IMR-90 (cell line): ENCODE measurements around the gene TBC1D22A. TPM values are rescaled to one million over a fixed set of nuclear protein-coding genes. Genes with fewer than 3 reads are reported as not detected.

Source experiments
- ATAC-seq: fragments of 200-7000 bp; cut with Tn5 transposase; 2 replicates; pipeline ENCODE4 v1.9.1; 2020; ENCODE audit warnings: low read depth, mild to moderate bottlenecking, moderate library complexity
- BruUV-seq: library from RNA; stranded (reverse); fragments of 400-500 nt; replicated peaks from 2 replicates; lab custom pipeline; 2021; lab: Mats Ljungman, UMichigan
- CTCF ChIA-PET: fragments of 300-600 bp; formaldehyde crosslinking; extraction: SDS; loops from one replicate; lab custom pipeline; 2021; ENCODE audit warnings: antibody characterized with exemption; lab: Yijun Ruan, JAX
- POLR2A ChIA-PET: fragments of 300-600 bp; sonication (Branson Sonifier 250); formaldehyde crosslinking; loops from one replicate; lab custom pipeline; 2022; ENCODE audit warnings: antibody characterized with exemption; ENCODE audit not compliant: unreplicated experiment; lab: Charles Lee
- DNase-seq: peaks from one replicate; pipeline ENCODE4 v3.0.0; 2013
- H2AFZ ChIP-seq: replicated peaks from 2 replicates; pipeline ENCODE3; 2013; ENCODE audit warnings: low read length, mild to moderate bottlenecking; ENCODE audit not compliant: poor library complexity
- H2AK5ac ChIP-seq: 2 replicates; pipeline ENCODE4 v1.6.1; 2013; ENCODE audit warnings: low read depth, low read length, inconsistent platforms
- H2AK9ac ChIP-seq: replicated peaks from 2 replicates; pipeline ENCODE3; 2013; ENCODE audit warnings: mild to moderate bottlenecking, low read depth, low read length, moderate library complexity; ENCODE audit not compliant: poor library complexity
- H2BK120ac ChIP-seq: 2 replicates; pipeline ENCODE4 v1.6.1; 2013; ENCODE audit warnings: low read depth, low read length, inconsistent platforms
- H2BK15ac ChIP-seq: 3 replicates; pipeline ENCODE4 v1.6.1; 2013; ENCODE audit warnings: low read depth, low read length, inconsistent platforms
- H2BK20ac ChIP-seq: 2 replicates; pipeline ENCODE4 v1.6.1; 2013; ENCODE audit warnings: low read depth, mild to moderate bottlenecking, inconsistent platforms, low read length, moderate library complexity
- H2BK5ac ChIP-seq: 2 replicates; pipeline ENCODE4 v1.6.1; 2013; ENCODE audit warnings: mild to moderate bottlenecking, low read depth, low read length, inconsistent platforms; ENCODE audit not compliant: poor library complexity, severe bottlenecking
- H3K14ac ChIP-seq: replicated peaks from 2 replicates; pipeline ENCODE4 v1.6.1; 2013; ENCODE audit warnings: low read depth, low read length, inconsistent platforms
- H3K18ac ChIP-seq: 2 replicates; pipeline ENCODE4 v1.6.1; 2013; ENCODE audit warnings: low read depth, low read length, control low read depth
- H3K23ac ChIP-seq: 2 replicates; pipeline ENCODE4 v1.6.1; 2013; ENCODE audit warnings: low read depth, low read length, inconsistent platforms
- H3K27ac ChIP-seq: 2 replicates; pipeline ENCODE4 v1.5.1; 2013; ENCODE audit warnings: mild to moderate bottlenecking, control low read depth, low read length; ENCODE audit not compliant: insufficient read depth
- H3K27me3 ChIP-seq: 2 replicates; pipeline ENCODE4 v1.6.1; 2013; ENCODE audit warnings: low read length; ENCODE audit not compliant: control insufficient read depth, insufficient read depth
- H3K36me3 ChIP-seq: 2 replicates; pipeline ENCODE4 v1.6.1; 2013; ENCODE audit warnings: low read length, mixed read lengths; ENCODE audit not compliant: control insufficient read depth, insufficient read depth
- H3K4ac ChIP-seq: 2 replicates; pipeline ENCODE4 v1.6.1; 2013; ENCODE audit warnings: low read depth, low read length, inconsistent platforms
- H3K4me1 ChIP-seq: 2 replicates; pipeline ENCODE4 v1.6.1; 2013; ENCODE audit warnings: low read length, mixed read lengths; ENCODE audit not compliant: control insufficient read depth, insufficient read depth
- H3K4me2 ChIP-seq: 2 replicates; pipeline ENCODE4 v1.6.1; 2013; ENCODE audit warnings: low read depth, mild to moderate bottlenecking, control low read depth, low read length, moderate library complexity
- H3K4me3 ChIP-seq: 2 replicates; pipeline ENCODE4 v1.5.1; 2013; ENCODE audit warnings: low read depth, mild to moderate bottlenecking, control low read depth, low read length, moderate library complexity; ENCODE audit not compliant: insufficient read depth
- H3K56ac ChIP-seq: 2 replicates; pipeline ENCODE4 v1.6.1; 2013; ENCODE audit warnings: low read length, inconsistent platforms; ENCODE audit not compliant: insufficient read depth; ENCODE audit errors: extremely low read depth
- H3K79me1 ChIP-seq, 2 experiments: 2 replicates each; pipeline ENCODE4 v1.6.1; 2013; ENCODE audit warnings: low read length in 2 of 2, inconsistent platforms in 1 of 2, low read depth in 1 of 2
- H3K9ac ChIP-seq: 2 replicates; pipeline ENCODE4 v1.6.1; 2013; ENCODE audit warnings: low read depth, low read length, control low read depth
- H3K9me1 ChIP-seq: 2 replicates; pipeline ENCODE4 v1.6.1; 2013; ENCODE audit warnings: low read length, inconsistent platforms; ENCODE audit not compliant: insufficient read depth
- H3K9me3 ChIP-seq: 2 replicates; pipeline ENCODE4 v1.6.1; 2013; ENCODE audit warnings: low read length; ENCODE audit not compliant: control insufficient read depth, insufficient read depth
- H4K20me1 ChIP-seq: 2 replicates; pipeline ENCODE4 v1.6.1; 2013; ENCODE audit warnings: low read length, inconsistent platforms; ENCODE audit not compliant: insufficient read depth
- H4K5ac ChIP-seq: 2 replicates; pipeline ENCODE4 v1.6.1; 2013; ENCODE audit warnings: mild to moderate bottlenecking, low read depth, low read length, control low read depth
- H4K8ac ChIP-seq, 2 experiments: 2 replicates each; pipeline ENCODE4 v1.6.1; 2013; ENCODE audit warnings: low read depth in 2 of 2, low read length in 2 of 2, control low read depth in 1 of 2, inconsistent platforms in 1 of 2
- H4K91ac ChIP-seq: 2 replicates; pipeline ENCODE4 v1.6.1; 2013; ENCODE audit warnings: low read depth, low read length, inconsistent platforms; ENCODE audit not compliant: insufficient read depth
- BHLHE40 ChIP-seq: fragments of 150-350 bp; IDR thresholded peaks from 2 replicates; pipeline ENCODE4 v1.6.1; 2016; ENCODE audit warnings: mild to moderate bottlenecking, low read depth, low read length
- CEBPB ChIP-seq: IDR thresholded peaks from 2 replicates; pipeline ENCODE4 v1.6.1; 2012; ENCODE audit warnings: low read depth, low read length, improper control_type of control experiment
- CTCF ChIP-seq: conservative IDR thresholded peaks from 2 replicates; pipeline ENCODE4 v1.5.1; 2012; ENCODE audit warnings: mild to moderate bottlenecking, low read depth, low read length, improper control_type of control experiment
- ELK1 ChIP-seq: fragments of 150-350 bp; IDR thresholded peaks from 2 replicates; pipeline ENCODE4 v1.6.1; 2016; ENCODE audit warnings: low read depth, mild to moderate bottlenecking, low read length, moderate library complexity, borderline replicate concordance
- MAFK ChIP-seq: IDR thresholded peaks from 2 replicates; pipeline ENCODE4 v1.6.1; 2012; ENCODE audit warnings: low read depth, low read length, improper control_type of control experiment
- RCOR1 ChIP-seq: IDR thresholded peaks from 2 replicates; pipeline ENCODE4 v1.6.1; 2012; ENCODE audit warnings: mild to moderate bottlenecking, low read length, improper control_type of control experiment; ENCODE audit not compliant: insufficient replicate concordance
- RFX5 ChIP-seq: IDR thresholded peaks from 2 replicates; pipeline ENCODE4 v1.8.0; 2012; ENCODE audit warnings: low read depth, mild to moderate bottlenecking, low read length, moderate library complexity
- SMC3 ChIP-seq: fragments of 150-350 bp; IDR thresholded peaks from 2 replicates; pipeline ENCODE4 v1.6.1; 2016; ENCODE audit warnings: low read depth, mild to moderate bottlenecking, antibody characterized with exemption, low read length, moderate library complexity
- USF2 ChIP-seq: fragments of 150-350 bp; IDR thresholded peaks from 2 replicates; pipeline ENCODE4 v1.6.1; 2017; ENCODE audit warnings: mild to moderate bottlenecking, antibody characterized with exemption, low read length, low read depth
- WGBS, 2 experiments: methylation state at CpG; one replicate each; pipeline versions ENCODE4 v1.1.5 to v1.1.7; 2013; ENCODE audit warnings: missing lambda C conversion rate in 2 of 2; ENCODE audit not compliant: insufficient read length in 1 of 2; ENCODE audit errors: extremely low coverage in 2 of 2; 5-methylcytosine and 5-hydroxymethylcytosine counted together
- dilution Hi-C: fragments of 300-500 bp; cut with HindIII; formaldehyde crosslinking; loops from one replicate; pipeline ENCODE4 v1.14.3; 2018; ENCODE audit warnings: low sequenced_read_pairs; ENCODE audit not compliant: unreplicated experiment
- in situ Hi-C: fragments of 300-500 bp; cut with MboI; formaldehyde crosslinking; loops from 3 replicates; pipeline ENCODE4 v1.14.3; 2019; ENCODE audit warnings: low sequenced_read_pairs, inconsistent platforms, mixed read lengths
- intact Hi-C: fragments of 100-400 bp; cut with micrococcal nuclease; formaldehyde crosslinking; loops from 2 replicates; pipeline ENCODE4 v1.10.0; 2022
- polyA plus RNA-seq, 3 experiments: library from polyadenylated mRNA; depleted of rRNA; stranded (reverse); fragments of >200 nt; gene quantifications; 2 replicates each; pipeline ENCODE4 v1.2.3, GENCODE V29; 2012; ENCODE audit warnings: low replicate concordance in 1 of 3
- total RNA-seq: library from RNA; depleted of rRNA; stranded (reverse); fragments of >200 nt; gene quantifications from 2 replicates; pipeline ENCODE4 v1.2.3, GENCODE V29; 2012

Gene TBC1D22A
- total and polyA plus RNA-seq, 2 of the 4 experiments (the other 2 are of a cell fraction), result 9.0 to 16.7 TPM

GRCh38 chr22:47054231-47055072, 292.0 kb downstream of the TBC1D22A start:
- no peak overlapping the region for H3K56ac ChIP-seq
- dilution Hi-C loops, result no loop called here
- no peak overlapping the region for H3K18ac ChIP-seq
- no peak overlapping the region for H2AK5ac ChIP-seq
- ChIA-PET POLR2A (no interaction called here), CTCF (no interaction called here)
- H3K27ac ChIP-seq, result no peak overlapping the region
- H2AK9ac ChIP-seq, result no peak overlapping the region
- H4K91ac ChIP-seq, result no peak overlapping the region
- peaks cover 4% of the 10 kb centered on the region for H3K4me1 ChIP-seq
- no peak overlapping the region for H3K14ac ChIP-seq
- H3K27me3 ChIP-seq, result no peaks in the 10 kb centered on the region
- peaks cover 14% of the 10 kb centered on the region for H3K9me1 ChIP-seq
- H4K20me1 ChIP-seq, result no peaks in the 10 kb centered on the region; the same call in 1 of the 2 replicates
- no peak overlapping the region for H3K23ac ChIP-seq
- in situ Hi-C loops, result no loop called here
- H2BK15ac ChIP-seq, result no peak overlapping the region
- no peaks in the 10 kb centered on the region; a peak in 1 of 4 replicates for H3K79me1 ChIP-seq
- H4K8ac ChIP-seq, result no peak overlapping the region
- H3K36me3 ChIP-seq, result peaks cover 3% of the 10 kb centered on the region; the same call in 1 of the 2 replicates
- peak overlapping the region; percentile 36 for H2AFZ ChIP-seq
- H2BK5ac ChIP-seq, result no peak overlapping the region
- WGBS, 2 experiments, result 94% methylated on average over 11 of the region's 28 CpGs; no CpG with 5 or more reads in 1 of the 2 experiments
- no peaks in the 10 kb centered on the region for H3K9me3 ChIP-seq
- DNase-seq, result no peak
- no peak for TF ChIP-seq RFX5
- no peak for TF ChIP-seq USF2
- TF ChIP-seq MAFK, result no peak
- no peak for TF ChIP-seq SMC3
- no peak for TF ChIP-seq RCOR1
- TF ChIP-seq CEBPB, result no peak
- no peak for TF ChIP-seq BHLHE40
- no peak for TF ChIP-seq ELK1
- TF ChIP-seq CTCF, result no peak
- H4K5ac ChIP-seq, result no peak overlapping the region
- no peak overlapping the region for H3K4me2 ChIP-seq
- ATAC-seq, result no peak
- no peak overlapping the region for H3K9ac ChIP-seq
- no peak overlapping the region for H3K4me3 ChIP-seq
- H2BK20ac ChIP-seq, result no peak overlapping the region
- intact Hi-C loops, result no loop called here
- H2BK120ac ChIP-seq, result no peak overlapping the region
- no peak overlapping the region for H3K4ac ChIP-seq
- no TSS peak for BruUV-seq
